AG09309 (cell line): ENCODE data around the gene FGF13.

ENCODE experiments used
- DNase-seq: peaks from one replicate; pipeline ENCODE4 v3.0.0-alpha.2; 2010; ENCODE audit warnings: low read depth
- H3K4me3 ChIP-seq: 2 replicates; pipeline ENCODE4 v1.5.1; 2011; ENCODE audit warnings: mild to moderate bottlenecking, low read depth, low read length, moderate library complexity; ENCODE audit not compliant: control insufficient read depth
- CTCF ChIP-seq: IDR thresholded peaks from 2 replicates; pipeline ENCODE4 v1.5.1; 2011; ENCODE audit warnings: mild to moderate bottlenecking, low read depth, low read length, inconsistent platforms; ENCODE audit not compliant: insufficient read depth, control insufficient read depth; ENCODE audit errors: missing control alignments

The FGF13 gene

GRCh38 chrX:138711399-138712347, at the start of gene FGF13:
Gene FGF13, minus strand, starts transcription at chrX:138711717. Its CDS starts 714 bp downstream, at chrX:138711003.
- no peak for DNase-seq
- H3K4me3 ChIP-seq = no peak within 1 kb of the TSS
- no peak for TF ChIP-seq CTCF

GRCh38 chrX:138759217-138759943, 47.9 kb upstream of the FGF13 start:
- DNase-seq = no peak
- H3K4me3 ChIP-seq = no peak overlapping the region
- TF ChIP-seq CTCF = no peak

- no peak overlapping the region for H3K4me3 ChIP-seq
- no peak for DNase-seq
- TF ChIP-seq CTCF = peak; percentile 9
Measured at GRCh38 chrX:138756234-138756633, 44.7 kb upstream of the FGF13 start.

- H3K4me3 ChIP-seq = no peak overlapping the region
- no peak for DNase-seq
- TF ChIP-seq CTCF = no peak
Measured at GRCh38 chrX:138754861-138755260, 43.3 kb upstream of the FGF13 start.

- TF ChIP-seq CTCF = peak; percentile 58
- no peak for DNase-seq
- no peak overlapping the region for H3K4me3 ChIP-seq
Measured at GRCh38 chrX:138748480-138748879, 37.0 kb upstream of the FGF13 start.

GRCh38 chrX:138745196-138745595, 33.7 kb upstream of the FGF13 start:
- no peak overlapping the region for H3K4me3 ChIP-seq
- no peak for DNase-seq
- TF ChIP-seq CTCF = peak; percentile 66
